Measurements from ENCODE around the gene KCNMB2. TPM values are rescaled to one million over a fixed set of nuclear protein-coding genes. Genes with fewer than 3 reads are reported as not detected.

KCNMB2 gene
- total RNA-seq, 1 donor from 2014 or later = not detected

DNA sequence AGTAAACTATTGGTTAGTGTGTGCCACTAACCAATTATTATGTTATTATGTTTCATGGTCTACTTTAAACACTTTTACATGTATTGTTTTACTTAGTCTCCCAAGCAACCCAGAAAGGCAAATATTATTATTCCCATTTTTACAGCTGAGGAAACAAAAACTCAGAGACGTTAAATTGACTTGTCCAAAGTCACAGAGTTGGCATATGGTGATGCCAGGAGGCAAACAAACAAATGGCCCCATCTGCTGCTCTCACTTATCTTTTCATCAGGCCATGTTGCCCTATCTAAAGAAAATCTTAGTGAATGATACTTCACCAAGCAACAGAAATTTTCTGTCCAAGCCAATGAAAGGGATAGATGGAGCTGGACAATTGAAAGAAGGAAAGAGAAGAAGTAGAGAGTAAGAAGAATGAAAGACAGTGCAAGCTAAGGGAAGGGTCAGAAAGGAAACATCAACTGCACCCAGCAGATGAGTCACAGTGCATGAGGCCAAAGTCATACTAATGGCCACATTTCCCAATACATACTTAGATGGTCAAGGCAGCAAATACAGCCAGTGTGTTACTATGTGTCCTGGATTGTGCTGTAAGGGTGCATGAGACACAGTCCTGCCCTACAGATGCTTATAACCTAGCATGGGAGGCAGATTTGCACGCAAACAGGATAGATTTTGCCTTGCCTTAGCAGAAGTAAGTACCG, 266.9 kb downstream of the KCNMB2 start:
- ATAC-seq (no peak), DNase-seq (ENCODE audit: low spot score) (no peak)

DNA sequence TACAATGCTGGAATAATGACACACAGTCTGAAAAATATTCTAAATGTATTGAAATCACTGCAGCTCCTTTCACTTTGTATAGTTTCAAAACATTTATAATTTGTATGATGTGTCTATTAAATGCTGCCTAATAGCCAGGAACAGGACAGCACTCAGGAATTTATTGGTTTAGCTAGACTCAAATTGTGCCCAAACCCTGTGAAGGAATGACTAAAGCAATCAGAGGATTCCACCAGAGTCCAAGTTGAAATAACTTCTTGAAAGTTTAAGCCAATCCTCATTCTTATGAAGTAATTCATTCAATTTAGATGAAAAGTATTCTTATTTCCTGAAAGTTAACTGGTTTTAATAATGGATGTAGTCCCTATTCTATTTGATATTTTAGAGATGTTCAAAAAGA, 268.4 kb downstream of the KCNMB2 start:
- no peak for DNase-seq (ENCODE audit: low spot score)
- no peak for ATAC-seq

DNA sequence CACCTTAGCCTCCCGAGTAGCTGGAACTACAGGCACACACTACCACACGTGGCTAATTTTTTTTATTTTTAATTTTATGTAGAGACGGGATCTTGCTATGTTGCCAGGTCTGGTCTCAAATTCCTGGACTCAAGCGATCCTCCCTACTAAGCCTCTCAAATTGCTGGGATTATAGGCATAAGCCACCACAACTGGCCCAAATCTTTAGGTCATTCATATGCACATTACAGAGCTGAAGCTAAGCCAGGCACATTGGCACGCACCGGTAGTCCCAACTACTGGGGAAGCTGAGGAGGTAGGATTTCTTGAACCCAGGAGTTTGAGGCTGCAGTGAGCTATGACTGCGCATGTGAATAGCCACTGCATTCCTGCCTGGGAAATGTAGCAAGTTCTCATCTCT, 269.5 kb downstream of the KCNMB2 start:
- no peak for ATAC-seq
- no peak for DNase-seq (ENCODE audit: low spot score)

DNA sequence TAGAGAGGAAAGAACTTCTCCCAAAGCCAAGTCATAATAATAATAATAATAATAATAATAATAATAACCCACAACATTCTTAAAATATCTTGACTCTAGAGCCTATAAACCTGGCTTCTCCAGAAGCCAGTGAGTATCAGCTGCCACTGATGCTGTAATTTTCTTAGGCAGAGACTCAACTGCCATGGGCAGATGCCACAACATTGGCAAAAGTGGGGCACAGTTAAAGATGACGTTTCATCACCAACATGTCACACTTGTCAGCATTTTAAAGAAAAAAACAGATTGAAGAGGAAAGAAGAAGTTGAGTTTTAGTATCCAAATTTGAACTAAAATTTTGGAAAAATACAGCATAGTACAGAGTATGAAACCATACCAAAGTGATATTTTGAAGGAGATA, 270.4 kb downstream of the KCNMB2 start:
- ATAC-seq = no peak
- DNase-seq (ENCODE audit: low spot score) = no peak

DNA sequence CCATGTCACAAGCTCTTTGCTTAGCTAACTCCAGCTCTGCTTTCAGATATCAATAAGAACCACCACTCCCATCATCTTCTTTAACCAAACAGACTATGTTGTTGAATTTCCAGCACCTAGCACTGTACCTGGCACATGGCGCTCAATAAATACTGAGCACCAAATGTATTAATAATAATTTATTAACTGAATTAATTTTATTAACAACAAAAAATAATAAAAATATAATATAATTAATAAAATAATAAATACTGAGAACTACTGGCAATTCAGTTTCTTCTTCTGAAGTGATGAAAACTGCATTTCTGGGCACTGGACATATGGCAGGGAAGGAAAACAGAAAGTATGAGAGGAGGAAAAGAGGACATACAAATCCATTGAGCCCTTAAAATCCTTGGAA, 271.5 kb downstream of the KCNMB2 start:
- no peak for ATAC-seq
- no peak for DNase-seq (ENCODE audit: low spot score)

DNA sequence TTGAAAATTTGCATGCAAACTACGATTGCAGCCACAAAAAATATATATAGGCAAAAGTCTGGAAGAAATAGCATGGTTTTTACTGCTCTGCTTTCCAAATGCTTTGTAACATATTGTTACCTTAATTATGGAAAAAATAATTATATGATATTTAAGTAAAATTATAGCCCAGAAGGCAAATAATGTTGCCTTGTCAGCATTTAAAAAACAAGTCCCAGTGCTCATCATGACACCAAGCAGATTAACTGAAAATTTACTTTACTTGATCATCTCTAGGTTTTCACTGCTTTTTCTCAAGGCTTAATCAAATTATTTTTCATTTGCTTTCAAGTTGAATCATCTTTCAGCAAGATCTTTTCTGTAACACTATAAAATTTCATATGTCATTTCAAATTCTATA, 272.5 kb downstream of the KCNMB2 start:
- DNase-seq (ENCODE audit: low spot score) (no peak), ATAC-seq (no peak)

DNA sequence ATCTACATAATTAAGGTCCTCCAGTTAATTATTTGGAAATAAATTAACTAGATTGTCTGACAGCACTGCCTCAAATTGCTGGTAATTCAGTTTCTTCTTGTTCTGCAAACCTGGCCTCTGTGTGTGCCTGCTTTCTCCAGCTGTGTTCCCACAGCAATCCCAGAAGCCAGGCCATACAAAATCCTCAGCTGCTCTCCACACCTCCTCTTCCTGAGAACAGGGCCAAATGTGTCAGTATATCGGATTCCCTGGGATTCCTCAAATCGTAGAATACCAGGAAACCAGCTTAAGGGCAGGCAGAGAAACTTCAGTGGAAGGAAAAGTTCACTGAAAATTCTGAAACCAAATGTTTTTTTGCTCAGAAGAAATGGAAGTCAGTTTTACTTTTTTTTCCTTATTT, 273.9 kb downstream of the KCNMB2 start:
- DNase-seq (ENCODE audit: low spot score) = no peak
- no peak for ATAC-seq

DNA sequence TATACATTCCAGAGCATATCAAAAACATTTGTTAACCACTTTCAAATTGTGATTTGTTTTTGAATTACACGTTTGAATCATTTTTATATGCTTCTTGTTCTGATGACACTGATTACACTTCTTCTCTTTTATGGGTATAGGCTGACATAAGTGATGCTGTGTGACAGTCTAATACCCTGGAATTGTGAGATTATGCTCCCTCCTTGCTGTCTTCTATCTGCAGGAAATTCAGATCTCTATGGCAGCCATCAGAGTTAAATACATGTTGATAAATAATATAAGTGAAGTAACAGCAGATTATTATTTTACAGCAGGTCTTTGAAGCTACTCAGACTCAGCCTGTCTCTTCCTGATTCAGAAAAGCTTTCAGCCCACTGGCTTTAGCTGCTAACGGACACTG, 286.5 kb downstream of the KCNMB2 start:
- ATAC-seq (no peak), DNase-seq (ENCODE audit: low spot score) (no peak)

DNA sequence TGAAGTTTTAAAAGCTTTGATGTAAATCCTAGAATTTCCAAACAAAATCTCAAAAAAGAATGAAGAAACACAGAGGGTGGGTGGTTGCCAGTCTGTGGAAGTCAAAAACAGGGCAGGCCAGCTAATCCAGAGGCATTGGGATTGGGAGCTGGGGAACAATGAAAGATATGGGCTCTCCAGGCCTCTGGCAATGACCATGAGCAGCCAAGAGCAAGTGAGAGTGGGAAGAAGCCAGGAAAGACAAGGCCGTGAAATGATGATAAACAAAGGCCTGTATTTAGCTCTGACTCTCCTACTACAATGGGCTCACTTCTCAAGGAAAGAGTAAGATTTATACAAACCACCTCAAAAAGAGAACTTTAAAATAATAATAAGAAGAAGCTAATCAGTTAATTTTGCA, 286.9 kb downstream of the KCNMB2 start:
- DNase-seq (ENCODE audit: low spot score) (no peak), ATAC-seq (no peak)

DNA sequence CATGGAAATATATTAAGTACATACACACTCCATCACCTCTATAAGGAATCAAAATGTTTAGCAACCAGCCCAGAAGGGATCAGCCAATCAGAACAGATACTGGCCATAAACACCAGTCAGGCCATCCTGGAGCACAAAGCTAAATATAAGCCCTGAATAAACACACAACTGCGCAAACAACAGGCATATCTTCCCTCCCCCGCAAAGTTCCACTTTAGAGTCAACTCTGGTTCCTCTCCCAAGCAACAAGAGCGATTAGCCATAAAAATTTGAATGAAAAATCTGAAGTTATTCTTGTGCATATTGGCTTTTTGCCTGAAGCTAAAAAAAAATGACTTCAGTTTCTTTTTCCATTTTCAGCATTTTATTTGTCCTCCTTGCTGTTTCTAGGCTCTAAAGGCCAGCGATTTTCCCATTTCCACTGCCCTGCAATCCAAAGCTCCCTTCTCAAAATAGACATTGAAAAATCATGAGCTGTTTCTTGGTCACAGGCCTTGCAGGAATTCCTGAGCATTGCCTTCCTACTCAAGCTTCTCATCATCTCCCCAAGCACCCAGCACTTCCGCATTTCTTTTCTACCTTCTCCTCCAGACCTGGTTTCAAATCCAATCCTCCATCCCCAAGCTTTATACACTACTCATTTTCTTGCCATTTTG, 287.5 kb downstream of the KCNMB2 start:
- DNase-seq (ENCODE audit: low spot score) (no peak), ATAC-seq (peak; percentile 37)

DNA sequence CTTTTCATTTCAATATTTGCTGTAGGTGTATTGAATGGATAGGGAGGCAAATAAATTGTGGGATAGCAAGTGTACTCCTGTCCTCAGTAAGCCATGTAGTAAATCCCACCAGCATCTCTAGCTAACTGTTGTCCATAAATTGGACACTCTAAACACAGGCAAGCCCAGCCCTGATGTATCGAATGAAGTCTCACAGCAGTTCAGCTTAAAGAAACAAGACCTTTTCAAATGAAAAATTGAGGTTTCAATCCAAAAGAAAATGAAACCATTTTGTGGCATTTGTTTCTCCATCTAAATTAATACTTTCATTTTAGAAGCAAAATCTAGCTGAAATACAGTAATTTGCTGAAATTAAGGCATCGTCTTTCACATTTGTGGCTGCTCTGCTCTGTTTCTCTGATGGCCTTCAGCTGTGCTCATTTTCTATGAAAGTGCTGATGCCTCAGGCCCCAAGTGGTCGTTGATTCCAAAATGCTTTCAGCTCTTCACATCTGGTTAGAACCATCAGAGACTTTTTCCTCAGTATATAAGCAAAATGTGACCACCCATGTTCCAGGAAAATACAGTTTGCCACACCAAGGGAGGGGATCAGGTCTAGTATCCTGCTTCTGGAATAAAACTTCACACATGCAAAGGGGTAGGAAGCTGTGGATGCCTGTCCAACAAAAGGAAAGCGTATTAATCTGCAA, 290.3 kb downstream of the KCNMB2 start:
- ATAC-seq = no peak
- no peak for DNase-seq (ENCODE audit: low spot score)

DNA sequence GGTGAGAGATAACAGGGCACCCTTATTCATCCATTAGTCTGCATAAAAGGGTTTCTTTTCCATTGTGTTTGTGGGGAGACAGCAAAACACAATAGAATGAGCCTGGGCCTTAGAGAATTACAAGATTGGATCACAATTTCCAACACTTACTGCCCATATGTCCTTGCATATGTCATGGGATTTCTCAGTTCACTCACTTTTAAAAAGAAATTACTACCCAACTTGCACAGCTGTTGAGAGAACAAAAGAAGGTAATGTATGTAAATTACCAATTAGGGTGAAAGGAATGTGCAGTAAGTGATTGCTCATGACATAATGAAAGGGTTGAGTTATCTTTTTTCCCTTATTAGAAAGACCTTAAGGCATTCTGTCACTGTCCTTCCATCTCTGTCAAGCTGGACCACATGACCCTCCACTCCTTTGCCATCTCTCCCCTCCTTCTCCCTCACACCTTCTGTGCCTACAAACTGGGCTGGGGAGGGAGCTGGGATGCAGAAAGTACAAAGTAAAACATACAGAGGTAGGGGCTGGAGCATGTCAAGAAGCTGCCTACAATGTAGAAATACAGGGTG, 291.1 kb downstream of the KCNMB2 start:
- ATAC-seq (no peak), DNase-seq (ENCODE audit: low spot score) (no peak)

DNA sequence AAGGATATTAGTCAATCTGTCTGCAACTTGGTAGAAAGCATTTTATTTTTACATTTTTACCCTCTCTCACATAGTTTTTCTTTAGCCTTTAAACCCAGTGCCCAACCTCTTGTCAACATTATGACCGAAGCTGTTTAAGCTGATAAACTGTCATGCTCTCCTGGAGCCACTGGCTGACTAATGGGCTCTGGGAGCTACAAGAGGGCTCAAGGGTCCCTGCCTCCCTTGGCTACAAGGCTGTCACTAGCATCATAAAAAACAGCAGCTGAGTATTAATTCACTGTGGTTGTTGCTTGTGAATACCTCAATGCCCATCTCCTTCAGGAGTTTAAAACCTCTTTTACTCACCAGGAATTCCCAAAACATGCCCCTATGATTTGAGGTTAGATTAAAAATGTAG, 297.5 kb downstream of the KCNMB2 start:
- DNase-seq (ENCODE audit: low spot score) (no peak), ATAC-seq (no peak)

DNA sequence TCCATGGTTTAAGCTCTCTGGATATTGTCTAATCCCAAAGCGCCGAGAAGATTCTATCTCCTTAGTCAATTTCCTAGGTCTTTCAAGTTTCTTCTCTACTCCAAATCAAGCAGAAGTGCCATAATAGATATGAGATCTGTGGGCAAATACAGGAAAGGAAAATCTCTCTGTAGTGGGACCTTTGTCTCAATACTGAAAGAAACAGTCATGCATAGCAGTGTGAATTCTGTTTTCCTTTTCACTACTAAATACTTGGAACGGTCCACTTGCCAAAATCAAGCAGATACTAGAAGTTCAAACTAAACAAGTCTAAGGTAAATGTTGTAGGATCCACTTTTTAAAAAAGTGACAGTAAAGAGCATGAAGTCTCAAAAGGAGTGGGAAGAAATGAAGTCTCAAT, 298.8 kb downstream of the KCNMB2 start:
- DNase-seq (ENCODE audit: low spot score) (no peak), ATAC-seq (no peak)

DNA sequence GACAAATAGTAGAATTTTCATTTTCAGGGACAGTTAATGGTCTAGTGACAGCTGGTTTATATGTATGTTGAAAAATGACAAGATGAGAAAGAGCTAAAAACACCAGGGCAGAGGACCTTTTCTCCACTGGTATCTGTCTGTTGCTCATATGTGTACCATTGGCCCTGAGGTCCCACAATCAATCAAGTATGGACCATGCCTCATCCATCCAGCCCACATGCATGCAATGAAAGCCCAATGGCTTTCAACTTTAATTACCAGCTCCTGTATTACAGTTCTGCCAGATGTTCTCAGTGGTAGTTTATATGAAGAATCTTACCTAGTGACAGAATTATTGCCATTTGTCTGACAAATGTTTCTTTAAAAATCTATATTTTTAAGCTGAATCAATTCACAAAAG, 301.3 kb downstream of the KCNMB2 start:
- ATAC-seq = no peak
- DNase-seq (ENCODE audit: low spot score) = no peak

DNA sequence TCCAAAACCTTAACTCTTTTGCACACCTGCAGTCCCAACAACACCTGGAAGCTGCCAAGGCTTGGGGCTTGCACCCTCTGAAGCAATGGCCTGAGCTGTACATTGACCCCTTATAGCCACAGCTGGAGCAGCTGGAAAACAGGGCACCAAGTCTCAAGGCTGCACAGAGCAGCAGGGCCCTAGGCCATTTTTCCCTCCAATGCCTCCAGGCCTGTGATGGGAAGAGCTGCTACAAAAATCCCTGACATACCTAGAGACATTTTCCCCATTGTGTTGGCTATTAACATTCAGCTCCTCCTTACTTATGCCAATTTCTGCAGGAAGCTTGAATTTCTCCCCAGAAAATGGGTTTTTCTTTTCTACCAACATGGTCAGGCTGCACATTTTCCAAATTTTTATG, 304.4 kb downstream of the KCNMB2 start:
- no peak for DNase-seq (ENCODE audit: low spot score)
- no peak for ATAC-seq

DNA sequence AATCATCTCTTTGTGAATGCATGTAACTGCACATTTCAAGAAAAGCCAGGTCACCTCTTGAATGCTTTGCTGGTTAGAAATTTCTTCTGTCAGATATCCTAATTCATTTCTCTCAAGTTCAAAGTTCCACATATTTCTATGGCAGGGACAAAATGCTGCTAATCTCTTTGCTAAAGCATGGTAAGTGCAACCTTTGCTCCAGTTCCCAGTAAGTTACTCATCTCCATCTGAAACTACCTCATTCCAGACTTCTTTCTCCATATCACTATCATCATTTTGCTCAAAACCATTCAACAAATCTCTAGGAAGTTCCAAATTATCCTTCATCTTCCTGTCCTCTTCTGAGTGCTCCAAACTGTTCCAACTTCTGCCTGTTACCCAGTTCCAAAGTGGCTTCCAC, 304.8 kb downstream of the KCNMB2 start:
- no peak for ATAC-seq
- no peak for DNase-seq (ENCODE audit: low spot score)

DNA sequence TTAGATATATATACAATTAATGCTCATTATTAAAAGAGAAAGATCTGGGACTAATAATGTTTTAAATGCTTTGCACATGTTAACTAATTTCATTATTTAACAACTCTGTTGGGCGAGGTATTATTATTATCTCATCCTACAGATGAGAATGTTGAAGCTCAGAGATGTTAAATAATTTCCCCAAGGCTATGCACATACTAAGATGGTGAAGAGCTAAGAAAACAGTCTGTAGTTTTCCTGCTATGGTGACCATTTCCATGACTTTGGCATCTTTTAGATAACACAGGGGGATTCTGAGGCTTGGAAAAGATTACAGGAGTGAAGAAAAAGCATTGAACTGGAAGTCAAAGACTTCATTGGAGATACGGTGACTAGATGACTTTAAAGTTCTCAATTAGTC, 308.7 kb downstream of the KCNMB2 start:
- no peak for DNase-seq (ENCODE audit: low spot score)
- ATAC-seq = no peak

DNA sequence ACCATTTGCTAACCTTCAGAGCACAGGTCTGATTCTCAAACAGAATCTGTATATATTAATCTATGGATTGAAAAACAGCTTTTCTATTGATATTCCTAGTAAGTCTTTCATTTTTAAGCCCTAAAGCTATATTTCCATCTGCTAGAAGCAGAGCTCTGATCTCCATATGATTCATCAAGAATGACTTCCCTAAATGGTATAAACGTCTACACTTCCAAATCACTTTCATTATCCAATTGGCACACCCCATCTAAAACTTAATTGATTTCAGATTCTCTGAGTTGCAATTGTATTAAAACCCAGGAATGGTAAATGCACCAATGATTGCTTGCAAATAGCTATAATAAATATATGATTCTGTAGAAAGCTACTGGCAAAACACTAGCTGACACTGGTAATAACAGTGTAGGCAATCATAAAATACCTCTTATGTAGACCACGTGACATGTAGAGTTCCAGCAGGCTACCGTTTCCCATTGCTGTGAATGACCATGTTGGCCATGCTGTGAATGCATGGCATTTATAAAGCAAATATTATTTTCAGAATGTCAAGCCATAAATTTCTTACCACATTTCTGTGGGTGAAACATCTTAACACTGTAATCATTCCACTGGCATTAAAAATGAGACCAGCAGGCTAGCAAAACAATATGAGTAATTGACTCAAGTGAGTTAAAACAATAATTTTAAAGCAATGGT, 309.3 kb downstream of the KCNMB2 start:
- DNase-seq (ENCODE audit: low spot score) = no peak
- no peak for ATAC-seq

DNA sequence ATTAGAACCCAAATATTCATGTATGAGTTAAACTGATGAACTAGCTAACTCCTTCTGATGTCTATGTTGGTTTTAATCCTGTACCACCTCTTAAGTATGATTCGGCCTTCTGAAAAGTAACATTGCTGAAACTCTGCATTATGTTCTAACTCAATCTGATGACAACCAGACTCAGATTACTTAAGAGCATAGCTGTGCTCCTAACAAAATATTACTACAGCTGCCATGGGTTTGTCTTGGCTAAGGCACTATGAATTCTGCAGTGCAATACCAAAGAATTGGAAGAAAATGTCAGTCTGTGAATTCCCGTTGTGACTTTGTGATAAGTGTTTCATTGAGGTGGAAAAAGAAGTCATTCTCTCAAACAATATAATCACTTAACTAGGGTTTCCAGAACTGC, 311.0 kb downstream of the KCNMB2 start:
- ATAC-seq (no peak), DNase-seq (ENCODE audit: low spot score) (no peak)

DNA sequence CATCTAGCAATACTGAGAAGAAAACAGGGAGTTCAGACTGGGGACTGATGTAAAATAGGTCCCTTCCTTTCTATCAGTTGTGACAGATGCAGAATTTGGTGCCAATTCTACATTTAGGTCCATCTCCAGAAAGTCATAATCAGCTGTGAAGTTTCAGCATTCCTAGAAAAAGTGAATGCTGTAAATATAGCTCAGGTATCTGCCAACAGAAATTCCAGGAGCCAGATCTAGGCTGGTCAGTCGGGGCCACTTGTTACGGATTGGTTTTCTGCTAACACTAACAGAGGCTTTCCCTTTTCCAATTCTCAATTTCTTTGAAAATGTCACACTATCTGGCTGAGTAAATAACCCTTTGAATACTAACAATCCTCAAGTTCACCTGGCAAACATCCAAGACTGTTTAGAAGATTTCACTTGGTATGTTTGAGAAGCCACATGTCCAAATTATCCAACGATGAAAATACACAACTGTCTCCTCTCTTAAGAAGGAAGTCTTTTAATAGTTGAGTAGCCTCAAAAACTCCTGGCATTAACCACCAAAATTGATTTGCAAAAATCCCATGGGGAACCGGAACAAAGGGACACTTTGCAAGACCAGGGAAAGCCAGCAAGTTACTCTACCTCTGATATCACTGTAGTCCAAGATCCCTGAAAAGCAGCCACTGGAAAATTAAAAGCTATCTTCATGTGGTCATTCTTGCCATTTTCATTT, 313.1 kb downstream of the KCNMB2 start:
- no peak for DNase-seq (ENCODE audit: low spot score)
- ATAC-seq = no peak

All from left lobe of liver (tissue), 2 donors.